Caco-2 (cell line): ENCODE measurements around the gene PBX4. TPM values are rescaled to one million over a fixed set of nuclear protein-coding genes. Genes with fewer than 3 reads are reported as not detected.
A peak's percentile ranks its signal among the peaks of the same experiment; 100 is the strongest.

ENCODE experiments used
- BruUV-seq: library from RNA; stranded (reverse); fragments of 400-500 nt; replicated peaks from 2 replicates; lab custom pipeline; 2021; lab: Mats Ljungman, UMichigan
- CTCF ChIA-PET: fragments of 300-600 bp; sonication (Branson Sonifier 250); formaldehyde crosslinking; loops from one replicate; lab custom pipeline; 2022; ENCODE audit warnings: antibody characterized with exemption; lab: Charles Lee
- POLR2A ChIA-PET: fragments of 300-600 bp; sonication (Branson Sonifier 250); formaldehyde crosslinking; loops from one replicate; lab custom pipeline; 2022; ENCODE audit warnings: antibody characterized with exemption; lab: Charles Lee
- DNase-seq, 2 experiments: peaks; one replicate each; pipeline versions ENCODE4 v3.0.0 to v3.0.0-alpha.2; 2020 to 2022
- H3K27me3 ChIP-seq: replicated peaks from 2 replicates; pipeline ENCODE4 v1.6.0; 2011; ENCODE audit warnings: low read length; ENCODE audit not compliant: control insufficient read depth, insufficient read depth
- H3K36me3 ChIP-seq: 2 replicates; pipeline ENCODE4 v1.5.1; 2011; ENCODE audit warnings: low read length; ENCODE audit not compliant: control insufficient read depth, insufficient read depth
- H3K4me1 ChIP-seq: fragments of 250-450 bp; sonication (Bioruptor Pico); 2 replicates; pipeline ENCODE4 v1.5.1; 2020; ENCODE audit warnings: mild to moderate bottlenecking
- H3K4me3 ChIP-seq: 2 replicates; pipeline ENCODE4 v1.5.1; 2011; ENCODE audit warnings: low read depth, mild to moderate bottlenecking, control low read depth, low read length
- H3K9me3 ChIP-seq: fragments of 250-450 bp; sonication (Bioruptor Pico); 2 replicates; pipeline ENCODE4 v1.5.1; 2020; ENCODE audit warnings: mild to moderate bottlenecking, moderate library complexity
- H3K27ac Mint-ChIP-seq: one replicate; pipeline ENCODE4 v1.8.0; 2022; ENCODE audit warnings: mixed read lengths; ENCODE audit not compliant: unreplicated experiment
- H3K27me3 Mint-ChIP-seq: one replicate; pipeline ENCODE4 v1.8.0; 2022; ENCODE audit warnings: mixed read lengths; ENCODE audit not compliant: insufficient read depth, unreplicated experiment
- H3K36me3 Mint-ChIP-seq: one replicate; pipeline ENCODE4 v1.8.0; 2022; ENCODE audit warnings: mild to moderate bottlenecking, mixed read lengths; ENCODE audit not compliant: insufficient read depth, unreplicated experiment
- H3K4me1 Mint-ChIP-seq: one replicate; pipeline ENCODE4 v1.8.0; 2022; ENCODE audit warnings: low read depth, mixed read lengths; ENCODE audit not compliant: unreplicated experiment
- H3K4me3 Mint-ChIP-seq: one replicate; pipeline ENCODE4 v1.8.0; 2022; ENCODE audit warnings: mild to moderate bottlenecking, moderate library complexity, mixed read lengths; ENCODE audit not compliant: unreplicated experiment
- H3K9me3 Mint-ChIP-seq: one replicate; pipeline ENCODE4 v1.8.0; 2022; ENCODE audit warnings: mixed read lengths; ENCODE audit not compliant: unreplicated experiment
- intact Hi-C: fragments of 100-400 bp; cut with micrococcal nuclease; formaldehyde crosslinking; loops from one replicate; pipeline ENCODE4 v1.10.0; 2022; ENCODE audit not compliant: unreplicated experiment
- total RNA-seq: library from RNA; stranded (reverse); gene quantifications from 2 replicates; pipeline ENCODE4 v1.2.3, GENCODE V29; 2022
- TF ChIP-seq, protein P1 (sequence below), 2 experiments: fragments of 200-600 bp in 1 of 2; IDR thresholded peaks; 1 replicate in 1 of 2; 2 replicates in 1 of 2; pipeline versions ENCODE4 v1.5.1 to v1.8.0; 2011 to 2022; ENCODE audit warnings: antibody characterized with exemption in 1 of 2, control low read depth in 1 of 2, inconsistent platforms in 1 of 2, low read depth in 1 of 2, low read length in 1 of 2, mild to moderate bottlenecking in 1 of 2, moderate library complexity in 1 of 2; ENCODE audit not compliant: insufficient read depth in 1 of 2, severe bottlenecking in 1 of 2, unreplicated experiment in 1 of 2

PBX4 gene
- total RNA-seq, 1 experiment from 2014 or later = 3.5 TPM

GRCh38 chr19:19584356-19584755 lies 34.1 kb downstream of the PBX4 start:
- intact Hi-C loops = no loop called here
- H3K27me3 Mint-ChIP-seq = no peaks in the 10 kb centered on the region
- TF ChIP-seq, protein P1, sequence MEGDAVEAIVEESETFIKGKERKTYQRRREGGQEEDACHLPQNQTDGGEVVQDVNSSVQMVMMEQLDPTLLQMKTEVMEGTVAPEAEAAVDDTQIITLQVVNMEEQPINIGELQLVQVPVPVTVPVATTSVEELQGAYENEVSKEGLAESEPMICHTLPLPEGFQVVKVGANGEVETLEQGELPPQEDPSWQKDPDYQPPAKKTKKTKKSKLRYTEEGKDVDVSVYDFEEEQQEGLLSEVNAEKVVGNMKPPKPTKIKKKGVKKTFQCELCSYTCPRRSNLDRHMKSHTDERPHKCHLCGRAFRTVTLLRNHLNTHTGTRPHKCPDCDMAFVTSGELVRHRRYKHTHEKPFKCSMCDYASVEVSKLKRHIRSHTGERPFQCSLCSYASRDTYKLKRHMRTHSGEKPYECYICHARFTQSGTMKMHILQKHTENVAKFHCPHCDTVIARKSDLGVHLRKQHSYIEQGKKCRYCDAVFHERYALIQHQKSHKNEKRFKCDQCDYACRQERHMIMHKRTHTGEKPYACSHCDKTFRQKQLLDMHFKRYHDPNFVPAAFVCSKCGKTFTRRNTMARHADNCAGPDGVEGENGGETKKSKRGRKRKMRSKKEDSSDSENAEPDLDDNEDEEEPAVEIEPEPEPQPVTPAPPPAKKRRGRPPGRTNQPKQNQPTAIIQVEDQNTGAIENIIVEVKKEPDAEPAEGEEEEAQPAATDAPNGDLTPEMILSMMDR (IDR thresholded peaks at IDR 0.05; ENCODE audit: insufficient read depth in 1 of 2, low read depth in 1 of 2, low read length in 1 of 2, severe bottlenecking in 1 of 2, unreplicated experiment in 1 of 2) = no peak
- no peaks in the 10 kb centered on the region for H3K4me1 ChIP-seq
- no peak overlapping the region for H3K27ac Mint-ChIP-seq
- H3K27me3 ChIP-seq = no peaks in the 10 kb centered on the region
- H3K4me3 ChIP-seq = no peak overlapping the region
- no TSS peak for BruUV-seq
- POLR2A ChIA-PET = no interaction called here
- no peaks in the 10 kb centered on the region for H3K9me3 ChIP-seq
- H3K9me3 Mint-ChIP-seq = no peaks in the 10 kb centered on the region
- H3K36me3 ChIP-seq = no peaks in the 10 kb centered on the region
- H3K36me3 Mint-ChIP-seq = no peaks in the 10 kb centered on the region
- no peak for DNase-seq
- CTCF ChIA-PET = interaction anchor here (0.7 kb wide), 1 partner anchor 27 kb away, joined by 4 read pairs; no protein-coding TSS in a partner anchor
- H3K4me3 Mint-ChIP-seq = no peak overlapping the region
- peaks cover 7% of the 10 kb centered on the region for H3K4me1 Mint-ChIP-seq

GRCh38 chr19:19582471-19582870 lies 36.0 kb downstream of the PBX4 start:
- H3K4me1 Mint-ChIP-seq = peaks cover 7% of the 10 kb centered on the region
- ChIA-PET CTCF (no interaction called here), POLR2A (no interaction called here)
- H3K4me3 Mint-ChIP-seq = no peak overlapping the region
- TF ChIP-seq, protein P1 (IDR thresholded peaks at IDR 0.05; ENCODE audit: insufficient read depth in 1 of 2, low read depth in 1 of 2, low read length in 1 of 2, severe bottlenecking in 1 of 2, unreplicated experiment in 1 of 2) = no peak
- H3K27me3 Mint-ChIP-seq = no peaks in the 10 kb centered on the region
- no peaks in the 10 kb centered on the region for H3K36me3 Mint-ChIP-seq
- Histone ChIP-seq H3K36me3 (no peaks in the 10 kb centered on the region), H3K4me1 (no peaks in the 10 kb centered on the region), H3K27me3 (no peaks in the 10 kb centered on the region), H3K9me3 (no peaks in the 10 kb centered on the region), H3K4me3 (no peak overlapping the region)
- no peaks in the 10 kb centered on the region for H3K9me3 Mint-ChIP-seq
- intact Hi-C loops = no loop called here
- DNase-seq = no peak
- no TSS peak for BruUV-seq
- H3K27ac Mint-ChIP-seq = peak overlapping the region; percentile 46

DNA sequence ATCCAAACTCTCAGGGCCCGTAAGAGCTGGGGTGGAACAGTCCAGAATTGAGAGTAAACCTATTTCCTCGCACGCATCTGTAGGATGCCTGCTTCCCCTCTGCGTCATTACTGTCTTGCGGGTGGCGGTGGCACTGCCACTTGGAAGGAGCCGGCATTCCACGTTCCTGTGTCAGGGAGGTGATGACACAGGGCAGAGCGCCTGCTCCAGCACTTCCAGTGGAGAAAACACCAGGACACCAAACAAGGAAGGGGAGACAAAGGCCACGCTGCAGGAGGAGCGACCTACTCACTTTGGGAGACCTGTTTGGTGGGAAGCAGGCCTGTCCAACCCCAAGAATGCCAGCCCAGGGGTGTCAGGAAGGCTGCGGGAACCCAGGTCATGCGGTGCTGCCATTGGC lies 37.1 kb downstream of the PBX4 start:
- Mint-ChIP-seq H3K4me1 (peaks cover 7% of the 10 kb centered on the region), H3K27ac (no peak overlapping the region), H3K27me3 (no peaks in the 10 kb centered on the region), H3K4me3 (no peak overlapping the region), H3K9me3 (no peaks in the 10 kb centered on the region), H3K36me3 (no peaks in the 10 kb centered on the region)
- intact Hi-C loops = no loop called here
- H3K4me3 ChIP-seq = no peak overlapping the region
- POLR2A ChIA-PET = no interaction called here
- no peaks in the 10 kb centered on the region for H3K9me3 ChIP-seq
- BruUV-seq = no TSS peak
- CTCF ChIA-PET = no interaction called here
- no peaks in the 10 kb centered on the region for H3K4me1 ChIP-seq
- no peak for DNase-seq
- TF ChIP-seq, protein P1 (IDR thresholded peaks at IDR 0.05; ENCODE audit: insufficient read depth in 1 of 2, low read depth in 1 of 2, low read length in 1 of 2, severe bottlenecking in 1 of 2, unreplicated experiment in 1 of 2) = no peak
- H3K27me3 ChIP-seq = no peaks in the 10 kb centered on the region
- no peaks in the 10 kb centered on the region for H3K36me3 ChIP-seq
